H1 (cell line): Measurements from ENCODE around the gene S100PBP. TPM values are rescaled to one million over a fixed set of nuclear protein-coding genes. Genes with fewer than 3 reads are reported as not detected.

Experiments used
- CTCF ChIA-PET: fragments of 300-600 bp; sonication (Branson Sonifier 250); formaldehyde crosslinking; loops from one replicate; lab custom pipeline; 2021; ENCODE audit not compliant: partially characterized antibody; lab: Charles Lee
- POLR2A ChIA-PET: fragments of 300-600 bp; sonication (Branson Sonifier 250); formaldehyde crosslinking; loops from one replicate; lab custom pipeline; 2021; ENCODE audit warnings: inconsistent platforms; ENCODE audit not compliant: partially characterized antibody; lab: Charles Lee
- DNase-seq, 2 experiments: peaks; one replicate each; pipeline versions ENCODE4 v3.0.0 to v3.0.0-alpha.2; 2010 to 2022; ENCODE audit warnings: low spot score in 2 of 2, low read depth in 1 of 2, mixed read lengths in 1 of 2
- FAIRE-seq: peaks from 2 replicates; lab custom pipeline; 2011; peaks lifted over from hg19 to GRCh38; lab: Jason Lieb, UNC
- H2AFZ ChIP-seq: 2 replicates; pipeline ENCODE4 v1.8.1; 2012; ENCODE audit warnings: low read length, inconsistent platforms
- H2AK5ac ChIP-seq: 2 replicates; pipeline ENCODE4 v1.6.1; 2013; ENCODE audit warnings: low read depth, low read length
- H2BK120ac ChIP-seq: replicated peaks from 2 replicates; pipeline ENCODE3; 2013; ENCODE audit warnings: low read depth, low read length, inconsistent platforms
- H2BK12ac ChIP-seq: 2 replicates; pipeline ENCODE4 v1.6.1; 2013; ENCODE audit warnings: low read depth, low read length
- H2BK15ac ChIP-seq: 2 replicates; pipeline ENCODE4 v1.6.1; 2013; ENCODE audit warnings: low read length
- H2BK20ac ChIP-seq: 2 replicates; pipeline ENCODE4 v1.6.1; 2013; ENCODE audit warnings: low read length
- H2BK5ac ChIP-seq: 2 replicates; pipeline ENCODE4 v1.6.1; 2013; ENCODE audit warnings: low read depth, low read length
- H3K14ac ChIP-seq: 2 replicates; pipeline ENCODE4 v1.6.1; 2013; ENCODE audit warnings: inconsistent platforms; ENCODE audit not compliant: insufficient read length
- H3K18ac ChIP-seq: 2 replicates; pipeline ENCODE4 v1.6.1; 2013; ENCODE audit warnings: low read length; ENCODE audit errors: extremely low read depth
- H3K23ac ChIP-seq: 2 replicates; pipeline ENCODE4 v1.6.1; 2013; ENCODE audit warnings: inconsistent platforms; ENCODE audit not compliant: insufficient read length
- H3K23me2 ChIP-seq: 2 replicates; pipeline ENCODE4 v1.6.1; 2013; ENCODE audit warnings: low read depth, low read length
- H3K27ac ChIP-seq: 2 replicates; pipeline ENCODE4 v1.6.1; 2011; ENCODE audit warnings: low read depth, low read length, inconsistent platforms
- H3K27me3 ChIP-seq, 4 experiments: replicated peaks in 1 of 4; 1 replicate in 1 of 4; 2 replicates in 3 of 4; pipeline versions ENCODE4 v1.6.1 to v1.8.1; 2011 to 2013; ENCODE audit warnings: low read length in 3 of 4, mild to moderate bottlenecking in 3 of 4, inconsistent platforms in 2 of 4, mixed read lengths in 2 of 4, moderate library complexity in 1 of 4; ENCODE audit not compliant: control insufficient read depth in 3 of 4, insufficient read depth in 3 of 4; ENCODE audit errors: extremely low read depth in 1 of 4
- H3K36me3 ChIP-seq, 4 experiments: 2 replicates each; pipeline versions ENCODE4 v1.6.1 to v1.8.1; 2011 to 2013; ENCODE audit warnings: mild to moderate bottlenecking in 4 of 4, low read length in 3 of 4, moderate library complexity in 2 of 4, control low read depth in 1 of 4, inconsistent platforms in 1 of 4; ENCODE audit not compliant: insufficient read depth in 4 of 4, control insufficient read depth in 2 of 4
- H3K4ac ChIP-seq: replicated peaks from 2 replicates; pipeline ENCODE3; 2013; ENCODE audit warnings: low read length, low read depth, mixed read lengths, inconsistent platforms; ENCODE audit not compliant: insufficient read length
- H3K4me1 ChIP-seq, 4 experiments: replicated peaks in 1 of 4; 1 replicate in 1 of 4; 2 replicates in 3 of 4; pipeline versions ENCODE4 v1.6.1 to v1.8.1; 2011 to 2013; ENCODE audit warnings: low read length in 3 of 4, inconsistent platforms in 2 of 4, mixed read lengths in 1 of 4; ENCODE audit not compliant: insufficient read depth in 4 of 4, control insufficient read depth in 3 of 4
- H3K4me2 ChIP-seq, 2 experiments: 2 replicates each; pipeline versions ENCODE4 v1.6.1 to v1.8.1; 2011 to 2013; ENCODE audit warnings: low read depth in 2 of 2, low read length in 2 of 2, control low read depth in 1 of 2, inconsistent platforms in 1 of 2, mild to moderate bottlenecking in 1 of 2; ENCODE audit not compliant: insufficient read depth in 1 of 2
- H3K4me3 ChIP-seq, 4 experiments: fragments of 200-600, 300-600 bp in 1 of 4; sonication (generic), shearing (Covaris generic), sonication (Bioruptor Twin) in 1 of 4; 2 replicates each; pipeline versions ENCODE4 v1.5.1 to v1.8.1; 2011 to 2016; ENCODE audit warnings: low read length in 4 of 4, low read depth in 3 of 4, control low read depth in 2 of 4, inconsistent platforms in 2 of 4, mild to moderate bottlenecking in 2 of 4, mixed read lengths in 1 of 4, moderate library complexity in 1 of 4; ENCODE audit not compliant: insufficient read depth in 2 of 4; ENCODE audit errors: extremely low read depth in 1 of 4
- H3K56ac ChIP-seq: replicated peaks from 2 replicates; pipeline ENCODE3; 2013; ENCODE audit warnings: low read depth, mild to moderate bottlenecking, mixed read lengths, low read length, inconsistent platforms; ENCODE audit not compliant: insufficient read length
- H3K79me1 ChIP-seq: 2 replicates; pipeline ENCODE4 v1.6.1; 2013; ENCODE audit warnings: low read depth, low read length, control low read depth
- H3K79me2 ChIP-seq, 2 experiments: 2 replicates each; pipeline versions ENCODE4 v1.6.1 to v1.8.1; 2012 to 2013; ENCODE audit warnings: low read length in 2 of 2, mild to moderate bottlenecking in 2 of 2, inconsistent platforms in 1 of 2; ENCODE audit not compliant: insufficient read depth in 2 of 2, control insufficient read depth in 1 of 2
- H3K9ac ChIP-seq, 4 experiments: replicated peaks in 1 of 4; 1 replicate in 1 of 4; 2 replicates in 3 of 4; pipeline versions ENCODE4 v1.6.1 to v1.8.1; 2011 to 2013; ENCODE audit warnings: low read depth in 3 of 4, low read length in 3 of 4, control low read depth in 2 of 4, mild to moderate bottlenecking in 2 of 4, moderate library complexity in 2 of 4, inconsistent platforms in 1 of 4; ENCODE audit errors: extremely low read depth in 1 of 4
- H3K9me3 ChIP-seq, 2 experiments: 2 replicates each; pipeline versions ENCODE4 v1.6.1 to v1.8.1; 2012 to 2013; ENCODE audit warnings: mild to moderate bottlenecking in 2 of 2, moderate library complexity in 2 of 2, control low read depth in 1 of 2, inconsistent platforms in 1 of 2, low read depth in 1 of 2, low read length in 1 of 2, mixed read lengths in 1 of 2; ENCODE audit not compliant: insufficient read depth in 2 of 2
- H4K20me1 ChIP-seq, 2 experiments: replicated peaks in 1 of 2; 2 replicates each; pipeline versions ENCODE3 to v1.8.1; 2011 to 2013; ENCODE audit warnings: inconsistent platforms in 2 of 2, low read length in 2 of 2, mild to moderate bottlenecking in 1 of 2; ENCODE audit not compliant: insufficient read depth in 2 of 2, control insufficient read depth in 1 of 2
- H4K5ac ChIP-seq: 2 replicates; pipeline ENCODE4 v1.6.1; 2013; ENCODE audit warnings: low read length, low read depth, mixed read lengths, inconsistent platforms; ENCODE audit not compliant: insufficient read length
- H4K8ac ChIP-seq: 2 replicates; pipeline ENCODE4 v1.8.0; 2013; ENCODE audit warnings: mild to moderate bottlenecking, moderate library complexity, low read length, inconsistent platforms; ENCODE audit not compliant: insufficient read depth; ENCODE audit errors: extremely low read depth
- H4K91ac ChIP-seq: replicated peaks from 2 replicates; pipeline ENCODE3; 2013; ENCODE audit warnings: low read length, mixed read lengths, inconsistent platforms; ENCODE audit not compliant: insufficient read length
- BCL11A ChIP-seq, 2 experiments: IDR thresholded peaks; one replicate each; pipeline ENCODE4 v1.6.1; 2011; ENCODE audit warnings: low read depth in 2 of 2, low read length in 2 of 2, mild to moderate bottlenecking in 2 of 2
- EP300 ChIP-seq, 2 experiments: IDR thresholded peaks; 1 replicate in 1 of 2; 2 replicates in 1 of 2; pipeline ENCODE4 v1.6.1; 2011 to 2012; ENCODE audit warnings: low read depth in 2 of 2, low read length in 2 of 2, mild to moderate bottlenecking in 2 of 2, borderline replicate concordance in 1 of 2, inconsistent platforms in 1 of 2, moderate library complexity in 1 of 2
- KDM5A ChIP-seq: fragments of 200-600 bp; IDR thresholded peaks from 2 replicates; pipeline ENCODE4 v1.7.1; 2012; ENCODE audit warnings: mild to moderate bottlenecking, low read length, inconsistent platforms, mixed read lengths
- NRF1 ChIP-seq: IDR thresholded peaks from 2 replicates; pipeline ENCODE4 v1.6.1; 2011; ENCODE audit warnings: mild to moderate bottlenecking, low read depth, low read length, improper control_type of control experiment
- RNF2 ChIP-seq: fragments of 200-900, 300-1000 bp; sonication (generic); IDR thresholded peaks from 2 replicates; pipeline ENCODE4 v1.7.1; 2016; ENCODE audit warnings: borderline replicate concordance, low read depth, mild to moderate bottlenecking, antibody characterized with exemption, low read length; ENCODE audit not compliant: poor library complexity, severe bottlenecking; ENCODE audit errors: missing control alignments
- SAP30 ChIP-seq: fragments of 300-600 bp; sonication (generic); IDR thresholded peaks from 2 replicates; pipeline ENCODE4 v1.7.1; 2012; ENCODE audit warnings: low read length, moderate library complexity, mild to moderate bottlenecking, inconsistent platforms; ENCODE audit not compliant: insufficient read depth, insufficient replicate concordance
- SP1 ChIP-seq: IDR thresholded peaks from 2 replicates; pipeline ENCODE4 v1.6.1; 2011; ENCODE audit warnings: low read depth, low read length
- TCF12 ChIP-seq: IDR thresholded peaks from 2 replicates; pipeline ENCODE4 v1.6.1; 2011; ENCODE audit warnings: low read depth, mild to moderate bottlenecking, low read length
- TEAD4 ChIP-seq: IDR thresholded peaks from 2 replicates; pipeline ENCODE4 v1.6.1; 2012; ENCODE audit warnings: low read depth, low read length, inconsistent platforms, mixed read lengths
- WGBS, 2 experiments: shearing (Covaris generic) in 1 of 2; methylation state at CpG; one replicate each; pipeline versions ENCODE4 v1.1.6 to v1.1.7; 2013 to 2015; ENCODE audit warnings: low lambda C conversion rate in 2 of 2, mixed read lengths in 2 of 2, inconsistent platforms in 1 of 2, low coverage in 1 of 2, missing lambda C conversion rate in 1 of 2; ENCODE audit not compliant: insufficient replicate concordance in 2 of 2, insufficient coverage in 1 of 2, insufficient read length in 1 of 2; ENCODE audit errors: extremely low coverage in 1 of 2, missing lambda C conversion rate in 1 of 2; 5-methylcytosine and 5-hydroxymethylcytosine counted together
- polyA plus RNA-seq, 7 experiments: library from polyadenylated mRNA; depleted of rRNA in 3 of 7; stranded (reverse) in 5 of 7; unstranded in 2 of 7; fragments of >200 nt in 5 of 7; fragments of 200-250 nt in 2 of 7; gene quantifications; 1 replicate in 5 of 7; 2 replicates in 1 of 7; 4 replicates in 1 of 7; pipeline versions ENCODE4 v1.2.1 to v1.2.3, GENCODE V29; 2011 to 2013; ENCODE audit warnings: missing spikeins in 2 of 7, mixed read lengths in 2 of 7
- total RNA-seq: library from RNA; stranded (reverse); fragmentation: NEBNext Ultra II Directional; extraction: Animal tissue kit (Norgen Biotek cat#: 25700); gene quantifications from 2 replicates; pipeline ENCODE4 v1.2.1, GENCODE V29; 2021
- TF ChIP-seq, protein P1 (sequence below), 3 experiments: IDR thresholded peaks; 1 replicate in 2 of 3; 2 replicates in 1 of 3; pipeline versions ENCODE4 v1.5.1 to v1.6.1; 2011; ENCODE audit warnings: low read length in 3 of 3, mild to moderate bottlenecking in 3 of 3, inconsistent platforms in 2 of 3, low read depth in 1 of 3, moderate library complexity in 1 of 3; ENCODE audit not compliant: insufficient read depth in 1 of 3; ENCODE audit errors: control extremely low read depth in 1 of 3

The S100PBP gene
- total and polyA plus RNA-seq, 2 of the 8 experiments (the other 6 are each of a cell fraction or from before 2014, with no cell fraction given): 43.8 to 68.3 TPM

- Histone ChIP-seq H3K79me2 (no peaks in the 10 kb centered on the region), H3K27ac (no peak overlapping the region), H2AFZ (no peak overlapping the region), H4K5ac (no peak overlapping the region), H3K4ac (no peak overlapping the region), H2BK20ac (no peak overlapping the region), H3K4me3 (no peak overlapping the region), H4K8ac (no peak overlapping the region), H3K27me3 (peaks cover 14 to 40% (median 34%) of the 10 kb centered on the region in 4 experiments), H2BK15ac (no peak overlapping the region), H3K23ac (no peak overlapping the region), H3K36me3 (no peaks in the 10 kb centered on the region), H3K14ac (no peak overlapping the region), H3K79me1 (no peaks in the 10 kb centered on the region), H3K4me2 (no peak overlapping the region), H3K9me3 (no peaks in the 10 kb centered on the region), H3K18ac (no peak overlapping the region), H4K91ac (no peak overlapping the region), H3K56ac (no peak overlapping the region), H3K23me2 (peaks cover 13% of the 10 kb centered on the region; the same call in 1 of the 2 replicates), H2BK120ac (no peak overlapping the region), H3K4me1 (peaks cover 0 to 21% (median 14%) of the 10 kb centered on the region in 4 experiments; a peak in 6 of 7 replicates), H4K20me1 (peaks cover 2 to 4% of the 10 kb centered on the region in 2 experiments), H3K9ac (no peak overlapping the region), H2BK5ac (no peak overlapping the region), H2AK5ac (no peak overlapping the region; the same call in 1 of the 2 replicates), H2BK12ac (no peak overlapping the region)
- CTCF ChIA-PET: interaction anchor here (1.2 to 16.6 kb wide), 8 partner anchors 8 to 197 kb away, joined by 3 to 382 read pairs (median 6); partner anchors contain the start of genes FNDC5 and HPCA
- POLR2A ChIA-PET: interaction anchor here (0.6 to 1.4 kb wide), 2 partner anchors 65 to 175 kb away, joined by 3 to 5 read pairs; no protein-coding TSS in a partner anchor
- no peak for DNase-seq
- FAIRE-seq: no peak
- 91% methylated on average over 9 of the region's 9 CpGs; no CpG with 5 or more reads in 1 of the 2 experiments for WGBS, 2 experiments
- TF ChIP-seq TCF12 (no peak), BCL11A (IDR thresholded peaks at IDR 0.05; ENCODE audit: low read depth in 2 of 2, low read length in 2 of 2) (no peak), SP1 (no peak), SAP30 (no peak), RNF2 (no peak), TEAD4 (no peak), KDM5A (no peak), EP300 (IDR thresholded peaks at IDR 0.05; ENCODE audit: borderline replicate concordance in 1 of 2, low read depth in 2 of 2, low read length in 2 of 2) (no peak), NRF1 (no peak)
- TF ChIP-seq, protein P1, sequence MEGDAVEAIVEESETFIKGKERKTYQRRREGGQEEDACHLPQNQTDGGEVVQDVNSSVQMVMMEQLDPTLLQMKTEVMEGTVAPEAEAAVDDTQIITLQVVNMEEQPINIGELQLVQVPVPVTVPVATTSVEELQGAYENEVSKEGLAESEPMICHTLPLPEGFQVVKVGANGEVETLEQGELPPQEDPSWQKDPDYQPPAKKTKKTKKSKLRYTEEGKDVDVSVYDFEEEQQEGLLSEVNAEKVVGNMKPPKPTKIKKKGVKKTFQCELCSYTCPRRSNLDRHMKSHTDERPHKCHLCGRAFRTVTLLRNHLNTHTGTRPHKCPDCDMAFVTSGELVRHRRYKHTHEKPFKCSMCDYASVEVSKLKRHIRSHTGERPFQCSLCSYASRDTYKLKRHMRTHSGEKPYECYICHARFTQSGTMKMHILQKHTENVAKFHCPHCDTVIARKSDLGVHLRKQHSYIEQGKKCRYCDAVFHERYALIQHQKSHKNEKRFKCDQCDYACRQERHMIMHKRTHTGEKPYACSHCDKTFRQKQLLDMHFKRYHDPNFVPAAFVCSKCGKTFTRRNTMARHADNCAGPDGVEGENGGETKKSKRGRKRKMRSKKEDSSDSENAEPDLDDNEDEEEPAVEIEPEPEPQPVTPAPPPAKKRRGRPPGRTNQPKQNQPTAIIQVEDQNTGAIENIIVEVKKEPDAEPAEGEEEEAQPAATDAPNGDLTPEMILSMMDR (IDR thresholded peaks at IDR 0.05; ENCODE audit: control extremely low read depth in 1 of 3, insufficient read depth in 1 of 3, low read depth in 1 of 3, low read length in 3 of 3): no peak
These were observed 80.6 kb downstream of the S100PBP start for GRCh38 chr1:32898056-32898455.
